NCI-H774 (cell line): ENCODE measurements around the gene GSTO1.

Experiments used
- DNase-seq: peaks from one replicate; lab custom pipeline; 2025; lab: John Stamatoyannopoulos, UW

Gene GSTO1

DNA sequence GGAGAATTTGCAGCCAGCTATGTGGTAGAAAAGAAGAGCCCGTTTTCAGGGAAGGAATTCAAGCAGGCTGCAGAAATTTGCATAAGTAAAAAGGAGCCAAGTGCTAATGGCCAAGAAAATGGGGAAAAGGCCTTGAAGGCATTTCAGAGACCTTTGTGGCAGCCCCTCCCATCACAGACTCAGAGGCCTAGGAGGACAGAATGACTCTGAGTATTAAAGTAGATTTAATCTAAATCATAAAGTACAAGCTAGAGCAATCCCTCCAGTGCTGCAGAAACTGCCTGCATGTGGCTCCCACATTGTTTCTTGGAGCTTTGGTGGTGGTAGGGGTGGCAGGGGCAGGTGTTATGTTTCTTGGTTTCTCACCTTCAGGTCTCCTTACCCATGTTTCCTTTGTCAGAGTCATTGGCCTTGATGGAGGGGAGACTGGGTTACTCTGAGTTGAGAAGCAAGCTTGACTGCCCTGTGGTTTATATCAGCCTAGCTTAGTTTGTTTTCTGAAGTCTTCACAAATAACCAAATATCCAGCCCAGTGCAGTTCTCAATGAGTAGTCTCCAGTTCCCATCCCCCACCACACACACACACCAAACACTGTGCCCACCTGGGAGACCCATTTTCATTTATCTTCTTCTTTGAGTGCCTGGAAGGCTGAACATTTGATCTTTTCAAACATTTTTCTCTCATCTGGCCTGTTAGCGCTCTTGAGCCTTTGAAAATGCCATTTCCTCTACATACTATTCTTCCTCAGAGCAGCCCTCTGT, 49.1 kb downstream of the GSTO1 start:
- DNase-seq = no peak

DNA sequence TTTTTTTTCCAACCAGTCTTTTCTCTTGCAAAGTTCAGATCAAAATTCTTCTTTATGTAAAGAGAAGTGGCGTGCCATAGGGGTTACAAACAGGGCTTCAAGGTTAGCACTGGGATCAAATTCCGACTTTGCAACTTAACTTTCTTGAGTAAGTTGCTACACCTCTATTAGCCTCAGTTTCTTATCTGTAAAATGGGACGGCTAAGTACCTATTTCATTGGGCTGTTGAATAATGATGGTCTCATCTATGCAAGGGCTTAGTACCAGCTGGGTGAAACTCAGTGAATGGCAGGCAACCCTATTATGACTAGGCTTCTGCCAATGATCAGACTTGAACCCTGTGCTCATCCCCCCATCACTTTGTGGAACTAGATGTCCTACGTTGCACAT, 49.7 kb downstream of the GSTO1 start:
- DNase-seq = no peak

DNA sequence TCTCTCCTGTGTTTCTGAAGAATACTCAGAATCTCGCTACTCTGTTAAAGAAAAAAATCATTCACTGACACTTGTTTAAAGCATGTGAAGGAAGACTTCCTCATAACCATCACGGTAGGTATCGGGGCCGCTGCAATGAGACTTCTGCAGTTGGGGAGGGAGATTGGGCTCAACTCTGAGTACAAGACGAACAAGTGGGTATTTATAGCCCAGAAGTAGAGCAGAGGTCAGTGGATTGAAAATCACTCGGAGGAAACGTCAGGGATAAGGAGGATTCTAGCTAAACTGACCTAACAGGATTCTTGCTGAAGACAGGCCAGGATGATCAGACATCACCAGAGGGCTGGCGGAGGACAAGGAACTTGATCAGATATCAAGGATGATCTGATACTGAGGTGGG, 50.2 kb downstream of the GSTO1 start:
- DNase-seq = no peak

DNA sequence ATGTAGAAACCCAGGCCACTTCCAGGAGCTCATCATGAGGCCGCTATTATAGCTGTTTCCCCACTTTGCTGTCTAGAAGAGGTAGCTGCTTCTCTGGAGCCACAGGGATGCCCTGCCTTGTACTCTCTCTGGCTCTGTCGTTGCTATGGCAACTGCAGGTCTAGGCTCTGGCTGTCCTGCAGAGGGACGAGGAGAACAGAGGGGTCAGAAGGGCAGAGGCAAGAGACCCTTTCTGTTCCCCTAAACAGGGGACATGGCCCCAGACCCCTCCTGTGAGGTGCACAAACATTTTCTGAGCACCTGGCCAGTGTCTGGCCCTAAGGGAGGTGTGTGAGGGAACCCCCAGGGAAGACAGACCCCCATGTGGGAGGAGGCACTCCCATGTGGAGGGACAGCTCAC, 52.2 kb downstream of the GSTO1 start:
- no peak for DNase-seq

DNA sequence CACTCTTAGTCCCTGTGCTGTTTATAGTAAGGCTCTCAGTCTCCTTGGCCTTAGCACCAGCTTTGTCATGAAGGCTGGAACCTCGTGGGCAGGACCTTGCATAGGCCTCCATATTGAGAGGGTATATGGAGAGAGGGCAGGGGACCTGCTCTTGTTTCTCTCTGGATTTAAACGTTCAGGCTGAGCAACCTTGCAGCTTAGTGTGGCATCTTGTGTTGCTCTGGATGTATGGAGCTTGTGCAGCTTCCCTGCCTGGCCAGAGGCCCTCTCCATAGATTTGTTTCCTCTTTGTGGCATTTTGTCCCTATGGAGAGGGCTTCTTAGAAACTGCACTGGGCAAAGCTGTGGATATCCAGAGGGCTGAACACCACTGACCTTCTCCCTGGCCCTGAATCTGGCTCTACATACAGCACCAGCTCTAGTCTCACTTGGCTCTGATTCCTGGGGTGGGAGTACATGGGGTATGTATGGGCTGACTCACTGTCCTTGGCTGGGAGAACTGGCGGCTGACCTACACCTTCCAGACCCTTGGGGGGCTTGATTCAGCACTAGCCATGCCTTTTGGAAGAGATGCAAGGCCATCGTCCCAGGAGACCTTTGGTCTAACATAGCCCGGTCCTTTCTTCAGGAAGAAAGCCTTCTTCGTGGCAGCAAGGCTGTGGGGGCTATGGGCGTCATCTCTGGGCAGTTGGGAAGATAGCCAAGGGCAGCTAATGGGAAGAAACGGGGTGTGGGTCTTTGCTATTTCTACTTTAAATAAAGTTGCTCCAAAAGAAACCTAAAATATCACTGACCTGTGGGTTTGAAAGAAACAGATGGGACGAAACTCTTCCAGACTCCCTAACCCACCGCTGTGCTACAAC, 53.1 kb downstream of the GSTO1 start:
- no peak for DNase-seq

DNA sequence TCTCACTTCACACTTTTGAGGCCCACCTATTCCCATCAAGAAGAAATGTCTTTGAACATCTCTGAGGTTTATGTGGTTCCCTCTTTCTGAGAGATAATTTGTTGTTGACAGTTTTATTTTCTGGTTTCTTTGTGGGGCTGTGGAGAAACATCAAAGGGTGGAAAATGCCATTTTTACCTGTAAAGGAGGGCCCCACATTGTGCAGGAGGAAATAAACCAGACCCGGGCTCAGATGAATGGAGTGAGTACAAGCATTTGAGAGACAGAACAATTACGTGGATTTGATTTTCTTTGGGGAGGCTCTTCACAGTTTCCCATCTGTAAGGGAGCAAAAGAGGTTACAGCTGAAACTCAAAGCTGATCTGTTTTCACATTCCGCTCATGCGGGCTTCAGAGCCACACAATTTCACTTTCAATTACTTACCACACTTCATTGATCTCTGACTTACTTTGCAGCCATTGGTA, 53.8 kb downstream of the GSTO1 start:
- DNase-seq = no peak

DNA sequence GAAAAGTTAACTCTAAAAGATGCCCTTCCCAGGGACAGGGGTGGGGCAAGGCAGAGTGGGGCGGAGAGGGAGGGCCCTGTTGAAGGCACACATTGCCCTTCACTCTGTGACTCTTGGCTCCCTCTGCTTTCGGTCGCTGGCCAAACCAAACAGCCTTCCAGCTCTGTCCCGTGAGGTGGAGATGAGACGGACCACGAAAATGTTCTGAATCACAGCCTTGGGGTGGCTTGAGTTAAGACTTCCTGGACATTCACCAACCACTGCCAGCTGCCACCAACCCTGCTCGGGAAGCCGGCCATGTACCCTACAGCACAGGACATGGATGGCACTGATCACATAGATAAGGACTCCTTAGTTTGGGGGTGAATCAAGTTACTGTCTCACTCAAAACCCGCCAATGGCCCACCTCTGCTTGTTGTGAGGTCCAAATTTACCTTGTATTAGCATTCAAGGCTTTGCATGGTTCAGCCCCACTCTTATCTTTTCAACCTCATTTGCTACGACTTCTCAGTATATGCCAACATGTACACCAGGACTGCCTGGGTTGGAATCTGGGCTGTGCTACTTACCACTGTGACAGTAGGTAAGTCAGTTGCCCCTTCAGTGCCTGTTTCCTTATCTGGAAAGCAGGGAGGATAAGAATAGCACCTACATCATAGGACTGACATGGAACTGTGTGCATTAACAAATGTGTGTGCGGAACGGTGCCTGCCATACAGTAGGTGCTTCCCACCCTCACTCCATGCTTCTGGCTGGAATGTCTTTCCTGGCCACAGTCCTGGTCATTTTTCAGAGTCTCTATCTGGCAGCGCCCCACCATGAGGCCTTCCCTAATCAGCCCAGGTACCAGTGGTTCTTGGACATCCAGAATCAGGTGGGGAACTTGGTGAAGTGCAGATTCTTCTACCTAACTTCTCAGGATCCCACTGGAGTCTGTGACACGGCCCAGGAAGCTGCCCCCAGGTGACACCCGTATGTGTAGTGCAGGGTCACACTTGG, 55.6 kb downstream of the GSTO1 start:
- no peak for DNase-seq

DNA sequence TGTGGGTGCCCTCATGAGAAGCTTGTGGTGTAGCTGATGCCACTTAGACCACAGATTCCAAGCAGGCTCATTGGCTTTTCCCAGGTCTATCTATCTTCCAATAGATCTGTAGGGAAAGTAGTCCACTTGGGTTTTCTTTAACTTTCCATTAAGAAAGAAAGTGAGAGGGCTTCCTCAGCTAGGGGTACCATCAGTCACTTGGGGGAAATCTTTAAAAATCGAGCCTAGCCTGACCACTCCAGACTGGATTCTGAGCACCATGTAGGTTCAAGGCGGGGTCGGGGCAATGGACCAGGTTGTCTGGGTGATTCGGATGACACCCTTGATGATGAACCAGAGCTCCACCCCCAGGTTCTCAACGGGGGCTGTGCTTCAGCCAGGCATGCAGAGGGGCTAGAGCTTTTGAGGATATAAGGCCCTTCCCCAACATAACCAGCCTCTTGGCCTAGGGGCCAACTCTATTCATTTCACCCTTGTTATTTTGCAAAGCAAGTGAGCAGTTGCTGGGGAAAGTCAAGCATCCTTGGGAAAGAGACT, 56.6 kb downstream of the GSTO1 start:
- DNase-seq = no peak

DNA sequence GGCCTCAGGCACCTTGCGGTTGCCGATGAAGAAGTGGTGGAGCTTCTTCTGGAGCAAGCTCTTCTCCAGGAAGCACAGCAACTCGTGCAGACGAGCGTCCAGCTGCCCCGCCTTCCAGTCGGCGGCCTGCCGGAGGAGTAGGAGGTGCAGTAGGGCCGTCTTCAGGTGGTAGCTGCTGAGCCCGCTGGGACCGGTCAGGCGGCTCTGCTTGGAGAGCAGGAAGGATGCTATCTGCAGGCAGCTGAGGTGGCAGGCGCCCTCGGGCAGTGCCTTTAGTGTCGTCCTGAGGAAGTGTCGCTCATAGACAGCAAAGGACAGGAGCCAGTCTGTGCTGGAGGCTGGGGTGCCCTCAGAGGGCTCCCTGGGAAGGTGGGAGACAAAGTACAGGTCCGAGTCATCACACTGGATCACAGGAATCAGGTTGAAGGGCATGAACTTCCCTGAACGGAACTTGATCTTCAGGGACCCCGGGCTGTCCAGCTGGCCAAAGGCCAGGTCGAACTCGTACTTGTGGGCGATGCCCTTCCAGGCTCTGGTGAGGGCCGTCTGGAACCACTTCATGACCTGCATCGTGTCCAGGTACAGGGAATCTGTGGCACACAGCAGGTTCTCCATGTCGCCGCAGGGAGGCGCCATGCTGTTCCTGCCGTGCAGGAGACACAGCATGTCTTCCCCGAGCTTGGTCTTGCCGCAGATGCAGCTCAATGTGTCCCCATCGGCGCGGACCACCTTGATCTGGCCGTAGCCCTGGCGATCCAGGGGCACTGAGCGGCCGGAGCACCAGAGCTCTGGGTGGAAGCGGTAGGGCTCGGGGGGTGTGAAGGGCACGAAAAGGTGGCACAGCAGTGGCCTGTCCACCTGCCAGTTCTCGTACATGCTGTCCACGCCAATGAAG, 60.1 kb downstream of the GSTO1 start:
- DNase-seq = no peak

DNA sequence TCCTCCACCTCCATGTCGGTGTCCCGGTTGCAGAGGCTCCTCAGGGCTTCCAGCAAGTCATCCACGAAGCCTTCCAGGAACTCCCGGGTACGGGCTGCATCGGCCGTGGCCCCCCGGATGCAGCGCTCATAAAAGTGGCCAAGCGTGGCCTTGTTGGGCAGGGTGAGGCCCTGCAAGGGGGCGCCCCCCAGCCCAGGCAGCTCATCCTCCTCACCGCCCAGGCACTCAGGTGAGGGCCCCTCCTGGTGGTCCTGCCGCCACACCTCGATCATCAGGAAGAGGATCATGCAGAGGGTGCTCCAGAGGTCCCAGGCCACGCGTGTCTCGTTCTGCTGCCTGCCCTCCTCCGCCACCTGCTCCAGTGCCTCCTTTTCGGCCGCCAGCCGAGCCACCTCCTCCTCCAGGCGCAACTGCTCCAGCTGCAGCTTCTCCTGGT, 60.8 kb downstream of the GSTO1 start:
- no peak for DNase-seq

DNA sequence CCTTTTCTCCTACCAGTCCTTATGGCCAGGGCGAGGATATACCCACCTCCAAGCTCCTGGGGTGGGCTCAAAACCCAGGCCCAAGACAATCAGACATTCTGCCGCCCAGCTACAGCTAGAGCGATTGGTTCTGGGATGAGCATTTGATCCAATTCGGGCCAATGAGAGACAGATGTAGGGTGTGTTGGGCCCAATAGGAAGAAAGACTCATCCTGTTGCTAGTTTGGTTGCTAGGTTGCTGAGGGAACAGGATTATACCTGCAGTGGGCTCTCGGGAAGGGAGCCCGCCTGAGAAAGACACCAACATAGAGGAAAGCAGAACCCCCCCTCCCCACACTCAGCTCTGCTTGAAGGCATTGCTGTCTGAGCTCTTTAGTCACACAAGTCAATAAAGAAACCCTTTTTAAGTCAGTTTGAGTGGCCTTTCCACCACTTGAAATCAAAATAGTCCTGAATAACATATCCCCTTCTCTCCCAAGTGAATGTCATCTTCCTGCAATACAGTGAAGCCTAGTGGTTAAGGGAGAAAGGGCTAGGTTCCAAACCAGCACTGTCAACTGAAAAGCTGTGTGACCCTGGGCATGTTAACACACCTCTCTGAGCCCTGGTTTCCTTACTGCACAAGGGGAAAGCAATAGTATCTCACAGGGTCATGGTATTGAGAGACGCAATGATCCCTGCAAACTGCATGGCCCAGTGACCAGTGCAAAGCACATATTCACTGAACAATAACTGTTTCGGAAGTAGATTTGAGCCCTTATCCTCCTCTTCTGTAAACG, 61.8 kb downstream of the GSTO1 start:
- no peak for DNase-seq
